ENCODE data around the gene EAF1. TPM values are rescaled to one million over a fixed set of nuclear protein-coding genes. Genes with fewer than 3 reads are reported as not detected.
"Not testable (repeated sequence)": the region's sequence is repeated elsewhere in the genome, so short reads cannot be mapped to it uniquely, and the experiment has no call there.

EAF1 gene
- total RNA-seq, 1 donor from 2014 or later: 22.8 TPM

- DNase-seq (ENCODE audit: low read depth): peak; percentile 77
Measured at GRCh38 chr3:15405448-15406050, 21.8 kb upstream of the EAF1 start.

GRCh38 chr3:15409239-15409638 lies 18.2 kb upstream of the EAF1 start:
- DNase-seq (ENCODE audit: low read depth): no peak

GRCh38 chr3:15409774-15410173 lies 17.6 kb upstream of the EAF1 start:
- no peak for DNase-seq (ENCODE audit: low read depth)

GRCh38 chr3:15410966-15411365 lies 16.4 kb upstream of the EAF1 start:
- DNase-seq (ENCODE audit: low read depth): not testable (repeated sequence)

- no peak for DNase-seq (ENCODE audit: low read depth)
Measured at GRCh38 chr3:15420871-15421270, 6.5 kb upstream of the EAF1 start.

- no peak for DNase-seq (ENCODE audit: low read depth)
Measured at GRCh38 chr3:15426579-15427118, 749 bp upstream of the EAF1 start.

GRCh38 chr3:15427981-15428380 lies 583 bp downstream of the EAF1 start:
- no peak for DNase-seq (ENCODE audit: low read depth)

- peak; percentile 79 for DNase-seq (ENCODE audit: low read depth)
Measured at GRCh38 chr3:15428539-15428938, 1.1 kb downstream of the EAF1 start.

GRCh38 chr3:15429080-15429479 lies 1.7 kb downstream of the EAF1 start:
- no peak for DNase-seq (ENCODE audit: low read depth)

GRCh38 chr3:15430624-15431023 lies 3.2 kb downstream of the EAF1 start:
- no peak for DNase-seq (ENCODE audit: low read depth)

GRCh38 chr3:15431256-15431837 lies 3.9 kb downstream of the EAF1 start:
- no peak for DNase-seq (ENCODE audit: low read depth)

GRCh38 chr3:15433531-15433930 lies 6.1 kb downstream of the EAF1 start:
- no peak for DNase-seq (ENCODE audit: low read depth)

- no peak for DNase-seq (ENCODE audit: low read depth)
Measured at GRCh38 chr3:15434756-15435155, 7.4 kb downstream of the EAF1 start.

- DNase-seq (ENCODE audit: low read depth): no peak
Measured at GRCh38 chr3:15436246-15436645, 8.8 kb downstream of the EAF1 start.

GRCh38 chr3:15438983-15439382 lies 11.6 kb downstream of the EAF1 start:
- peak; percentile 40 for DNase-seq (ENCODE audit: low read depth)

- peak; percentile 72 for DNase-seq (ENCODE audit: low read depth)
Measured at GRCh38 chr3:15439476-15439875, 12.1 kb downstream of the EAF1 start.

- DNase-seq (ENCODE audit: low read depth): no peak
Measured at GRCh38 chr3:15440891-15441290, 13.5 kb downstream of the EAF1 start.

GRCh38 chr3:15443826-15444524 lies 16.6 kb downstream of the EAF1 start:
- peak; percentile 96 for DNase-seq (ENCODE audit: low read depth)

GRCh38 chr3:15449489-15450224 lies 22.3 kb downstream of the EAF1 start:
- DNase-seq (ENCODE audit: low read depth): no peak

GRCh38 chr3:15450438-15451215 lies 23.2 kb downstream of the EAF1 start:
- DNase-seq (ENCODE audit: low read depth): no peak

Data from renal cortical epithelial cell (primary cell).